SH-SY5Y (cell line): Measurements from ENCODE around the gene SYNE2.

ENCODE experiments used
- GATA2 ChIP-seq: IDR thresholded peaks from 2 replicates; pipeline ENCODE4 v1.6.1; 2011; ENCODE audit warnings: mild to moderate bottlenecking, low read depth, low read length
- GATA3 ChIP-seq: IDR thresholded peaks from 2 replicates; pipeline ENCODE4 v1.6.1; 2011; ENCODE audit warnings: low read depth, mild to moderate bottlenecking, low read length, moderate library complexity

- TF ChIP-seq GATA2 (no peak), GATA3 (no peak)
Observed at GRCh38 chr14:63974176-63974575, 121.4 kb downstream of the SYNE2 start.
